HG02571 (cell line): ENCODE results near the gene VAT1L.
A peak's percentile ranks its signal among the peaks of the same experiment; 100 is the strongest.
"Not testable (repeated sequence)": the region's sequence is repeated elsewhere in the genome, so short reads cannot be mapped to it uniquely, and the experiment has no call there.

ENCODE experiments used
- ATAC-seq: cut with Tn5 transposase; IDR thresholded peaks from one replicate; pipeline ENCODE4 v1.9.1; 2021; ENCODE audit warnings: mild to moderate bottlenecking, moderate library complexity; ENCODE audit not compliant: unreplicated experiment

Gene VAT1L

DNA sequence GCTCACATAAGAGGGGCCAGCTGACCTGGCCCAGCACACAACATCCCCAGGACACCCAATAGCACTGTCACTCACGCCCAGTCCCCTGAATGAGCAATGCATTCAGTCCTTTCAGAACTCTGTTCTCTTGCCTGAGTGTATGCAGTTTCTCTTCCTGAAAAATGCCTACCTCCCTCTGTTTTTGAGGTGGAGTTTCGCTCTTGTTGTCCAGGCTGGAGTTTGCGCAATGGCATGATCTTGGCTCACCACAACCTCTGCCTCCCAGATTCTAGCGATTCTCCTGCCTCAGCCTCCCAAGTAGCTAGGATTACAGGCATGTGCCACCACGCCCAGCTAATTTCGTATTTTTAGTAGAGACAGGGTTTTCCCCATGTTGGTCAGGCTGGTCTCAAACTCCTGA, 159.2 kb downstream of the VAT1L start:
- ATAC-seq, result not testable (repeated sequence)

DNA sequence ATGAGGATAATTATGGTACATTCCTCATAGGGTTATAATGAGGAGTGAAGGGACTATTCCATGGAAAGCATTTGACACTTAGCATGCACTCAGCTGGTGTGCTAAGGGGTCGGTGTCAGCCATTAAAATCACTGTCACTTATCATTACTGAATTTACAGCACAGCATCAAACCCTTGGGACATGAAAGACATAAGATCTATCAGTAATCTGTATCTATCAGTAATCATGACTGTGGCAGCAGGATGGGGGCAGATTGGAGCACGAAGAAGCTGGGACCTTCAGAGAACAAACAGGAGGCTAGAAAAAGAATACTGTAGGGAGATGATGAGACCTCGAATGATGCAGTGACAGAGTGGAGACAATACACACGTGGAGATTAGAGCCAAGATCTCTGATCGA, 160.5 kb downstream of the VAT1L start:
- ATAC-seq, result no peak

DNA sequence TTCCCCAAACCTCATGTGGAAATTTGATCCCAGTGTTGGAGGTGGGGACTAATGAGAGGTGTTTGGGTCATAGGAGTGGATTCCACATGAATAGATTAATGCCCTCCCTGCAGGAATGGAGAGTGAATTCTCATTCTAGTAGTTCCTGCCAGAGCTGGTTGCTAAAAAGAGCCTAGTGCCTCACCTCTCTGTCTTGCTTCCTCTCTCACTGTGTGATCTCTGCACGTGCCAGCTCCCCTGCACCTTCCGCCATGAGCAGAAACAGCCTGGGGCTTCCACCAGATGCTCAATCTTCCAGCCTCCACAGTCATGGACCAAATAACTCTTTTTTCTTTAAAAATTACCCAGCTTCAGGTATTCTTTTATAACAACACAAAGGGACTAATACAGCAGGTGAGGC, 161.1 kb downstream of the VAT1L start:
- no peak for ATAC-seq

DNA sequence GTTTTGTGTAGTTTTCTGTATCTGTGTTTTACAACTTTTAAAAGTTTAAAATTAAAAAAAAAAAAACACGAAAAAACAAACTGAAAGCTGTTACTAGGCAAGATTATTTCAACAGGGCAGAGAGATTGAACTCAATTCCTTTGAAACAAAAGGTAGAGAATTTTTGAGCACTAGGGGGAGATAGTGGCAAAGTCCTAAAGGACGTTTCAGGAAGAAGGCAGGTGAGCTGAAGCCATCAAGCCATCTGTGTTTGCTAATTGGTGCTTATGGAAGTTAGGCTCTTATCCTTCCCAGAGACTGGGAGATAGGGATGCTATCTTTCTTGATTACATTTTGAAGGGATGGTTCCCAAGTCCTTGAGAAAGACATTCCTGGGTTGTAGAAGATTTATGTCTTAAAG, 163.4 kb downstream of the VAT1L start:
- ATAC-seq, result no peak

DNA sequence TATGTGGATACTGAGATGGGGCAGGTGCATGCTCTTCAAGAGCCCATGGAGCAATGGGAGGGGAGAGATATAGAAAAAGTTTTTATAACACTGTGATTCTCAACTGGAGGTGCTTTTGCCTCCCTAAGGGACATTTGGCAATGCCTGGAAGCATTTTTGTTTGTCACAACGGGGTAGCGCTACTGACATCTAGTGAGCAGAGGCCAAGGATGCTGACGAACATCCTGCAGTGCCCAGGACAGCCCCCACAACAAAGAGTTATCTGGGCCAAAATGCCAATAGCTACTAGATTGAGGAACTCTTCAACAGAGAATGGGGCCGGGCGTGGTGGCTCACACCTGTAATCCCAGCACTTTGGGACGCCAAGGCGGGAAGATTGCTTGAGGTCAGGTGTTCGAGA, 166.8 kb downstream of the VAT1L start:
- no peak for ATAC-seq

DNA sequence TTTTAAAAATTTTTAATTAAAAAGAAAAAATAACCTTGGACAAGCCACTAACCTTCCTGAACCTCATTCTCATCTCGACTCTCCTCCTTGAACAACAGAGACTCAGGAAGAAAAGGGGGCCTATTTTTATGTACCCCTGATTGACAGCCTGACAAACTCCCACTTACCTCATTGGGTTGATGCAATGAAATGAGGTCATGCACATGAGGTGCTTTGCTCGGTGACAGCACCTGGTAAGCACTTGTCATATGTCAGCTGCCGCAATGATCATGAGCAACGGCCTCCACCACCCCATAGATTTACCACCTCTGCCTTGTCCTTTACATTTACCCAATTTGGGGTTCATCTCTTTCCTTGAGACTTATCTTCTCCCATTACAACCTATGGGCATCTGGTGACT, 167.9 kb downstream of the VAT1L start:
- no peak for ATAC-seq

DNA sequence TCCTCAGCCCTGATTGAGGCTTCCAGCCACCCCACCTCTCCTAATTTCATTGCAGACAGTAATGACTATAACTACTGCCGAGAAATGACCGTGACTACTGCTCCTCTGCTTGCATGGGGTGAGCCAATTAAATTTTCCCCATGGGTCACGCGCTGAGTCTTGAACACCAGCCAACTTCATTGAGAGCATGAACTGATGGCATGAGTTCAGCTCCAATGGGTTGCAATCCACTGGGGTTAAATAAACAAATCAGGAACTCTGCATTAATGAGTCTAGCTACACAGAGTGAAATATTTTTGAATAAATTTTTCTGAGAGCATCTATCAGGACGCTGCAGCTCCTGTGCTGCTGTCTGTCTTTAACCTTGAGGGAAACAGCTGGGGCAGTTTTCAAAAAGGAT, 172.4 kb downstream of the VAT1L start:
- no peak for ATAC-seq

DNA sequence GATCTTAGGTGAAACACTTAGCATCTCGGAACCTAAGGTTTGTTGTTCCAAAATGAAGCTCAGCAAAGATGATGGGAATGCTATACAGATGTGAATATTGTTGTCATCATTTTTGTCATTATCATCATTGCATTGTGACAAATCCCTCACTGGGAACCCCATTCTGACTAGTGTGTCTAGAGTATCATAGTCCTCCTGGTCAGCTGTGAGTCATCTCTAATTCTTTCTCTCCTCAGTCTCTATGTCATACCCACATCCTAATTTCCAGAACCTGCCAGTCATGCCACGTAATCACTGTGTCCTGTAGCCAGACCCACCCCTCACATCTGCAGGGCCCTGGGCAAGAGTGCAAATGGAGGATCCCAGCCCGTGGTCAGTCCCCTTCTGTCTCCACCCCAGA, 173.4 kb downstream of the VAT1L start:
- no peak for ATAC-seq

DNA sequence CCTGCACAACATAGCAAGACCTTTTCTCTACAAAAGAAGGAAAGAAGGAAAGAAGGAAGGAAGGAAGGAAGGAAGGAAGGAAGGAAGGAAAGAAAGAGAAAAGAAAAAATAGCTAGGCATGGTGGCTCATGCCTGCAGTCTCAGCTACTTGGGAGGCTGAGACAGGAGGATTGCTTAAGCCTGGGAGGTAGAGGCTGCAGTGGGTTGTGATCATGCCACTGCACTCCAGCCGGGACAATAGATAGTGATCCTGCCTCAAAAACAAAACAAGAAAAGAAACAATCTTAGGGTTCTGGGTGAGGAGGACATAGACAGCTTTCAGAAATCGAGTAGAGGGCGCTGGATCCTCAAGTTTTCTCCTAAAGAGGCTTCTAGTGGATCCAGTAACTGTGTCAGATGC, 174.3 kb downstream of the VAT1L start:
- ATAC-seq, result no peak

DNA sequence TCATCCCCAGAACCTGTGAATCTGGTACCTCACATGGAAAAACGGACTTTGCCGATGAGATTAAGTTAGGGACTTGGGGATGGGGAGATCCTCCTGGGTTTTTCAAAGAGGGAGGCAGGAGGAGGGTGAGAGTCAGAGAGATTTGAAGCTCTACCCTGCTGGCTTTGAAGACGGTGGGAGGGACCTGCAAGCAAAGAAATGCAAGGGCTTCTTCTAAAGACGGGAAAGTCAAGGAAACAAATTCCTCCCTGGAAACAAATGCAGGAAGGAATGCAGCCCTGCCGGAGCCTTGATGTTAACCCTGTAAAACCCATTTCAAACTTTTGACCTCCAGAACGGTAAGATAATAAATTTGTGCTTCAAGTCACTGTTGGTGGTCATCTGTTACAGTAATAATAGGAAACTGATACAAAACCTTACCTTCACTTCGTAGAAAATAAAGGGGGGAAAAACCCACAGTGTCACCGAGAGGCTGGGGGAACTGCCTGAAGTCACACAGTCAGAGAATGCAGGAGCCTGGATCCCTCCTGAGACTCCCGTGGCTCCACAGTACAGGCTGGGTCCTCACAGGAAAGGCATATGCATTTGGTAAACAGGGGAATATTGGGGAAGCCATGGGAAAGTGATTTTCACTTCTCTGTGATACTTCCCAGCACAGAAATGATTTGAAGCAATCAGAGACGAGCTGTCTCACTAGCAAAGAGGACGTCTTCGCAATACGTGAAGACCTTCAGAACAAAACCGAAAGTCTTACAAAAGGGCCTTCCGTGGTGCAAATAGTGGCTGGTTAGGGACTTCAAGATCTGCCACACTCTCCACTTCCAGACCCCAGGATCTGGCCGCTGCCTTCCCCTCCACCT, 175.1 kb downstream of the VAT1L start:
- no peak for ATAC-seq

DNA sequence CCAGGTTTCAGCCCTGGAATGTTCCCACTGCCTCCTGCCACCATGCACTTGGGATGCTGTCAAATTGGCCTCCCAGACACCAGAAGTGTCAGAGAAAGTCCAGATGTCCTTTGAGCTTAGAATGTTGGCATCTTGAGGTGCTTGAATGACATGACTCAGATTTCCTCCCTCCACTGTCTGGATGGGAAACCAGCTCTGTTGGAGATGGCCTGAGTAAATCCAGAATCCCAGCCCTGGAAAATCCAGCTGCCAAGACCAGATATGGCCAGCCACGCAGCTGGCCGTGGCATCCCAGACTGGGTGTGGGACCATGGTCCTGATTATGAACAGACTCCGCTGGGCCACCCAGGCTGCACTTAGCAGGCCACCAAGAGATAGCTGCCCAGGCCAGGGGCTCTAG, 177.0 kb downstream of the VAT1L start:
- ATAC-seq, result no peak

DNA sequence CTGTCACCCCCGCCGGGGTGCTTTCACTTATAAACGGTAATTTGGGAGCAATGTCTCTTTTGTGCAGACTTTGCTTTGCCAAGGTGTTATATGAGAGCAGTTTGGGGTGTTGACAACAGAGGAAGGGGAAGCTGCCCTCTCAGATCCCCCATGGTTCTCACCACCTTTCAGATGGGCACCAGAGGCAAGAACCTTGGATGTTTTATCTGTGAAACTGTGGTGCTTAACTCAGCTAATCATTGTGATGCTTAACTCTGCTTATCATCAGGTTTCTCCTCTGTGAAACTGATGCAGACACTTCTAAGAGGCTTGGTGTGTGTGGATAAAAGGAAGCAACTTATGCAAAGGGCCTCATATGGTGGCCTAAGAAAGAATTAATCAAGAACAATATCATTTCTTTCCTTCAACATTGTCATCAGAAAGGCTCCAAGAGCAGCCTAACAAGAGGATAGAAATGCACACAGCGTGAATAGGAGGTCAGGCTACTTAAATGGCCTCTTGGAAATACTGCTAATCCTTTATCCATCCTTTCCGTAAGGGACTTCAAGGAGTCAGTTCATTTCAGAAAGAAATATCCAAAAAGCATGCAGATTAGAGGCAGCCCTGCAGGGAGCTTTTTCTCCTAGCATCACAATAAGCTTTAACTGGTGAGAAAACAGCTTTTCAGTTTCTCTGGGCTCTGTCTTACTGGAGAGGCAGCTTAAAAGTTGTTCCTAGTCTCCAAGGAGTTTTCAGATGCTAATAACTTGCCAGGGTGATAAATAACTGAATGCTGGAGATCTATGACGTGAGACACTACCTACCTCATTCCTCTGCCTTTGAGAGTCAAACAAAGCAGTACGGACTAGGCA, 178.9 kb downstream of the VAT1L start:
- ATAC-seq, result no peak

DNA sequence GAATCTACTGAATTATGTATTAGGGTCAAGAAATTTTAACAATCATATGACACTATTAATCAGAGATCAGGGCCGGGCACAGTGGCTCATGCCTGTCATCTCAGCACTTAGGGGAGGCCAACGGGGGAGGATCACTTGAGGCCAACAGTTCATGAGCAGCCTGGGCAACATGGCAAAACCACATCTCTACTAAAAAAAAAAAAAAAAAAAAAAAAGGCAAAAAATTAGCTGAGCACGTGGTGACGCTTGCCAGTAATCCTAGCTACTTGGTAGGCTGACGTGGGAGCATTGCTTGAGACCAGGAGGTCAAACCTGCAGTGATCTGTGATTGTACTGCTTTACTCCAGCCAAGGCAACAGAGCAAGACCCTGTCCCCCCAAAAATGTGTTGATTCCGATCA, 181.5 kb downstream of the VAT1L start:
- ATAC-seq, result no peak

DNA sequence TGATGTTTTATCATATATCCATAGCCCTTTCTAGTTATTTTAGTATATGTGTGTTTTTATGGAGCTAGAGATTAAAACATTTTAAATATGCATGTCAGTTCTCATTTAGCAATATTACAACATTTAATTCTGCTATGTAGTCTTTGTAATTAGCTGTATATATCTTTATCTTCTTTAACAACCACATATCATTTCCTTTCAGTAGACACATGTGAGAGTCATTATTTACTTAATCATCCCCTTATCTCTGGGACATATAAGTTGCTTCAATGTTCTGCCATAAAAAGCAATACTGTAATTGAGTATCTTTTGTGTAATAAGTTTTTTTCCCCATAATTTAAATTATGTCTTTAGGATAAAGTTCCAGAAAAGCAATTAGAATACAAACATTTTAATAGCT, 182.0 kb downstream of the VAT1L start:
- no peak for ATAC-seq

DNA sequence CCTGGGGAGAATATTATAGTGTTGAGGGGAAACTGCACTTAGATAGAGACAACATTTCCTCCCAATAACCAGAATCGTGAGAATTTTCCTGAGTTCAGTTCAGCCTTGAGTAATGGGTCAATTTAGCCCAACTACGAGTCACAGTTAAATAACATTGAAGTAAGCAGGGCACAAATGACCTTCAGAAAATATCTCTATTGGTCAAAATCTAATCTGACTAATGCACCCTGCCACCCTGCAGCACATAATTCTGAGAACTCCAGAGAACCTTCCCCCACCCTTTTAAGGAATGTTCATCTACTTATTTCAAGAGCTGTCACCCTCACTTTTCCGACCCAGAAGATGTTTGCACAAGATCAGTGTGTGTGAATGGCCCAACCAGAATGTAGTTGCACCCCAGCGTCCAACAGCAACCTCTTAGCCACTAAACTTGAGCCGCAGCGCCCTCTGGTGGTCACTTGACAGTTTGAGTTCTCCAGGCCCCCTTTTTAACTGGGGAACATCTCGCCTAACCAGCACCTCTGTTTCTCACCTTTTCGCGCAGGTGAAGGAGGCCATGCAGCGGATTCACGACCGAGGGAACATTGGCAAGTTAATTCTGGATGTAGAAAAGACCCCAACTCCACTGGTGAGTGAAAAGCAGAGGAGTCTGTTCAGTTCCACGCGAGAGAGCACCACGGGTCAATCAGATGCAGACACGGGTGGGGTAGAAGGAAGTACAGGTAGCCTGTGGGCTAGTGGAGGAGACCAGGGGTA, 183.1 kb downstream of the VAT1L start:
- ATAC-seq, result peak; percentile 65

DNA sequence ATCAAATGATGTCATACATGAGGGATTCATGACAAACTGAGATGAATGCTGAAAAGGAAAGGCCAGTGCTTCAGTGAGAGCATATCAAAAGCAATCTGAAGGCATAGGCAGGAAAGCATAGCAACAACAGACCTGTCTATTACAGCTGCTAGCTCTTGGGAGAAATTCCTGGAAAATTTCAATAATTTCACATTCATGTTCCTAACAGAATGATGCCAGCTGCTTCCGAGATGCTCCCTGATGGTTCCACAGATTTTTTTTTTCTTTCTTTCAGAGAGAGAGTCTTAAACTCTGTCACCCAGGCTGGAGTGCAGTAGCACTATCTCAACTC, 183.7 kb downstream of the VAT1L start:
- no peak for ATAC-seq

DNA sequence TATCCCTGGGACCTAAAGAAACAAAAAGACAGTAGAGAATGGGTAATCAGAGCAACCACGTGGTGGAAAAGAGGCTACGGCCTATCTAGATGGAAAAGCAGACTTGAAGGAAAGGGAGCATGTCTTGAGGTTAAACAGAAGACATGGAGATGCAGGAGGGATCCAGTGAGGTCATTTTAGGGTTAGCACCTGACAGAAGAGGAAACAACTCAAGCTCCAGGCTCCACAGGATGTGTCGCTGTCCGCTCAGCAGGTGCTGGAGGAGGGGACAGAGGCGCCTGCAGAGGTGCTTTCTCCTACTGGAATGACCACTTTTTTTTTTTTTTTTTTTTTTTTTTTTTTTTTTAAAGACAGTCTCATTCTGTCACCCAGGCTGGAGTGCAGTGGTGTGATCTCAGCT, 186.5 kb downstream of the VAT1L start:
- ATAC-seq, result no peak

DNA sequence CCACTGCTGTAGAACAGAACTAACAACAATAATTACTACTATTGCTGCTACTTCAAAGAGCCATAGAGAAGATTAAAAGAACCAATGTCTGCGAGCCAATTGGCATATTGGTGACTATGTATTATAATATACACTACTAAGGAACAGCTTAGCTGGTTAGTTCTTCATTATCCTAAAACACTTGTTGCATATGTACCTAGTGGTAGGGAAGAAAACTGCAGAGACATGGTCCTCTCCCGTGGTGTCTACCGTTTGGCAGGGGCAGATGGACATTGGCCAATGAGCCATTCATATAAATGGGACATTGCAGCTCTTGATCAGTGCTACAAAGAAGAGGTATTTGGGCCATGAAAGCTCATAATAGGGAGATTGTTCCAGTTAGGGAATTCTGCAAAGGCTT, 187.6 kb downstream of the VAT1L start:
- ATAC-seq, result no peak

DNA sequence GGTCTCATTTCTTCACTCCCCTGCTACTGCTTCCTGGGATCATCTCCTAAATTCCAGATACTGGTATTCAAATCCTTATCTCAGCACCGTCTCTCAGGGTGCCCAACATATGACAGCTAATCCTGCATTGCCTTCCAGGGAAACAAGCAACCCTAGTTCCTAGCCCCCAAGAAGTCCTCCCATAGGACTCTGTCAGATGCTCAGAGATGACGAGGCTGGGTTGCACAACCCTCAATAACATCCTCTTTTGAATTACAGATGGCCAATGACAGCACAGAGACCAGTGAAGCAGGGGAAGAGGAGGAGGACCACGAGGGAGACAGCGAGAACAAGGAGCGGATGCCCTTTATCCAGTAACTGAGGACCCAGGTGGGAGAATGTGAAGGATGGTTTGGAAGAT, 189.0 kb downstream of the VAT1L start:
- no peak for ATAC-seq

DNA sequence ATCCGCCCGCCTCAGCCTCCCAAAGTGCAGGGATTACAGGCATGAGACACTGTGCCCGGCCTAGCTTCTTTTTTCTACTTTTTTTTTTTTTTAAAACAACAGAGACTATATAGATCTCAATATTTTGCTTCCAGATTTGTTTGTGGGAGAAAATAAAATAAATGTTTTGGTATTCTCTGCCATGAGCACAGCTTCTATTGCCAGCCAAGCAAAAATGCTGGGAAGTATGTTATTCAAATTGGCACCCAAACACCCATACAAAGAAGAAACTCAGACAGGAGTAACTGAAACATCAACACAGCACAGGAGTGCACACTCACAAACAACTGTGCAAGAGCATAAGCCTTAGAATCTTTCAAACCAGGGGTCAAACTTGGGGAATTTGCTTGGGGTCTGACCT, 196.7 kb downstream of the VAT1L start:
- ATAC-seq, result no peak

DNA sequence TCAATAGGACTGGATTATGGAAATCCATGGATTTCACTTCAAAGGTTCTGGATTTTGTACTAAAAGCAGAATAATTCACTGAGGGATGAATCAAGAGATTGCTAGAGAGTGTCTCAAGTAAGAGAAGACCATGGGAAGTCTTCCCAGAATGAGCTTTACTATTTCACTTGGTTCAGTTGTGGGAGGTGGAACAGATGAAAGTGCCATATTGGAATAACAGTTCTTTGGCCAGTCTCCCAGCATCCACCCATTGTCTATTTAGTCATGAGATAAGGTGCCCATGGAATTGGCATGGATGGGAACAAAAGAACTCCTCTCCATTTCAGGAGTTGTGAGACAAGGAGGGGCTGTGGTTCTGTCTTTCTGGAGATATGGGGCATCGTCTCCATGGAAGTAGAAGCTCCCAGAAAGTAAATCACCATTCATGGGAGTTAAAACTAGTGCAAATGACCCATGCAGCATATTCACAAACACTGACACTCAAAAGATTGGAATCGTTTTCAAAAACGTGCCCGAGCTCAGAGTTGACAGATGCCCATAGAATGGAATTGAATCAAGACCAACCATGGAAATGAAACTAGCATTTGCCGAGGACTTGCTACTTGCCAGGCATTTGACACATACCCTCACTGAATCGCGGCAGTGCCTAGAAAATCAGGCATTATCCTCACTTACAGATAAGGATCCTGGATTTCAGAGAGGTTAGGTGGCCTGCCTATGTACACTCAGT, 197.8 kb downstream of the VAT1L start:
- ATAC-seq, result no peak
